MCF 10A (cell line): ENCODE data around the gene SOX6. TPM values are rescaled to one million over a fixed set of nuclear protein-coding genes. Genes with fewer than 3 reads are reported as not detected.

Experiments used
- BruUV-seq: library from RNA; stranded (reverse); fragments of 400-500 nt; replicated peaks from 2 replicates; lab custom pipeline; 2021; lab: Mats Ljungman, UMichigan
- CTCF ChIA-PET: fragments of 300-600 bp; sonication (Branson Sonifier 250); formaldehyde crosslinking; extraction: SDS; loops from one replicate; lab custom pipeline; 2021; ENCODE audit warnings: antibody characterized with exemption, inconsistent platforms; lab: Yijun Ruan, JAX
- POLR2A ChIA-PET: fragments of 300-600, 350-650 bp; sonication (Branson Sonifier 250); formaldehyde crosslinking; extraction: SDS; loops from one replicate; lab custom pipeline; 2020; ENCODE audit warnings: antibody characterized with exemption, inconsistent platforms; lab: Yijun Ruan, JAX
- DNase-seq: peaks from one replicate; pipeline ENCODE4 v3.0.0-alpha.2; 2018; ENCODE audit not compliant: unreplicated experiment
- H3K27ac Mint-ChIP-seq: one replicate; pipeline ENCODE4 v1.8.0; 2022; ENCODE audit warnings: mild to moderate bottlenecking, low read depth, mixed read lengths; ENCODE audit not compliant: unreplicated experiment
- H3K27me3 Mint-ChIP-seq: one replicate; pipeline ENCODE4 v1.8.0; 2022; ENCODE audit warnings: mixed read lengths; ENCODE audit not compliant: insufficient read depth, unreplicated experiment
- H3K36me3 Mint-ChIP-seq: one replicate; pipeline ENCODE4 v1.8.0; 2022; ENCODE audit warnings: mild to moderate bottlenecking, moderate library complexity, mixed read lengths; ENCODE audit not compliant: insufficient read depth, unreplicated experiment
- H3K4me1 Mint-ChIP-seq: one replicate; pipeline ENCODE4 v1.8.0; 2022; ENCODE audit warnings: mixed read lengths; ENCODE audit not compliant: insufficient read depth, unreplicated experiment
- H3K4me3 Mint-ChIP-seq: one replicate; pipeline ENCODE4 v1.8.0; 2022; ENCODE audit warnings: mild to moderate bottlenecking, moderate library complexity, mixed read lengths; ENCODE audit not compliant: unreplicated experiment
- H3K9me3 Mint-ChIP-seq: one replicate; pipeline ENCODE4 v1.8.0; 2022; ENCODE audit warnings: mixed read lengths; ENCODE audit not compliant: unreplicated experiment
- CTCF ChIP-seq: fragments of 200-600 bp; IDR thresholded peaks from one replicate; pipeline ENCODE4 v1.8.0; 2022; ENCODE audit warnings: antibody characterized with exemption, mild to moderate bottlenecking; ENCODE audit not compliant: unreplicated experiment
- intact Hi-C: fragments of 100-400 bp; cut with micrococcal nuclease; formaldehyde crosslinking; loops from 2 replicates; pipeline ENCODE4 v1.14.1; 2022
- total RNA-seq: library from RNA; stranded (reverse); gene quantifications from 2 replicates; pipeline ENCODE4 v1.2.3, GENCODE V29; 2022

Gene SOX6
- total RNA-seq, 1 experiment from 2014 or later, result 6.4 TPM

- no peak for DNase-seq
- intact Hi-C loops, result no loop called here
- CTCF ChIA-PET, result interaction anchor here (0.6 to 0.9 kb wide), 2 partner anchors 10 to 22 kb away, joined by 3 read pairs; no protein-coding TSS in a partner anchor
- no peak for TF ChIP-seq CTCF
- H3K36me3 Mint-ChIP-seq, result no peaks in the 10 kb centered on the region
- no peak overlapping the region for H3K4me3 Mint-ChIP-seq
- no peaks in the 10 kb centered on the region for H3K27me3 Mint-ChIP-seq
- H3K4me1 Mint-ChIP-seq, result no peaks in the 10 kb centered on the region
- BruUV-seq, result no TSS peak
- H3K27ac Mint-ChIP-seq, result peak overlapping the region; percentile 50
- POLR2A ChIA-PET, result interaction anchor here (0.5 to 4.6 kb wide), 3 partner anchors 13 to 256 kb away, joined by 3 to 38 read pairs (median 3); no protein-coding TSS in a partner anchor
- H3K9me3 Mint-ChIP-seq, result no peaks in the 10 kb centered on the region
Observed at GRCh38 chr11:16111690-16112089, 244.7 kb downstream of the SOX6 start.

- no peak for DNase-seq
- H3K4me3 Mint-ChIP-seq, result no peak overlapping the region
- no peaks in the 10 kb centered on the region for H3K4me1 Mint-ChIP-seq
- POLR2A ChIA-PET, result interaction anchor here (0.7 to 4.6 kb wide), 3 partner anchors 12 to 31 kb away, joined by 3 to 38 read pairs (median 3); no protein-coding TSS in a partner anchor
- H3K9me3 Mint-ChIP-seq, result no peaks in the 10 kb centered on the region
- CTCF ChIA-PET, result interaction anchor here (0.6 kb wide), 3 partner anchors 22 to 170 kb away, joined by 3 read pairs; no protein-coding TSS in a partner anchor
- no peaks in the 10 kb centered on the region for H3K36me3 Mint-ChIP-seq
- TF ChIP-seq CTCF, result no peak
- intact Hi-C loops, result no loop called here
- no peak overlapping the region for H3K27ac Mint-ChIP-seq
- H3K27me3 Mint-ChIP-seq, result no peaks in the 10 kb centered on the region
- no TSS peak for BruUV-seq
Observed at GRCh38 chr11:16110886-16111285, 245.5 kb downstream of the SOX6 start.

GRCh38 chr11:16099343-16099900 lies 256.9 kb downstream of the SOX6 start:
- no TSS peak for BruUV-seq
- no peak for DNase-seq
- no peaks in the 10 kb centered on the region for H3K36me3 Mint-ChIP-seq
- ChIA-PET CTCF (interaction anchor here (0.6 to 1.8 kb wide), 9 partner anchors 10 to 507 kb away, joined by 3 to 5 read pairs (median 3); no protein-coding TSS in a partner anchor), POLR2A (interaction anchor here (0.8 to 6.7 kb wide), 14 partner anchors 9 to 577 kb away, joined by 3 to 88 read pairs (median 4); no protein-coding TSS in a partner anchor)
- peak overlapping the region; percentile 4 for H3K4me3 Mint-ChIP-seq
- intact Hi-C loops, result no loop called here
- H3K27ac Mint-ChIP-seq, result peak overlapping the region; percentile 11
- no peaks in the 10 kb centered on the region for H3K9me3 Mint-ChIP-seq
- H3K4me1 Mint-ChIP-seq, result peaks cover 31% of the 10 kb centered on the region
- H3K27me3 Mint-ChIP-seq, result no peaks in the 10 kb centered on the region
- no peak for TF ChIP-seq CTCF

GRCh38 chr11:16098526-16099205 lies 257.7 kb downstream of the SOX6 start:
- no peaks in the 10 kb centered on the region for H3K9me3 Mint-ChIP-seq
- no TSS peak for BruUV-seq
- intact Hi-C loops, result no loop called here
- H3K4me3 Mint-ChIP-seq, result no peak overlapping the region
- H3K27ac Mint-ChIP-seq, result no peak overlapping the region
- H3K27me3 Mint-ChIP-seq, result no peaks in the 10 kb centered on the region
- ChIA-PET CTCF (interaction anchor here (0.6 to 1.8 kb wide), 8 partner anchors 9 to 508 kb away, joined by 3 to 5 read pairs (median 4); no protein-coding TSS in a partner anchor), POLR2A (interaction anchor here (0.9 to 6.7 kb wide), 16 partner anchors 12 to 640 kb away, joined by 3 to 88 read pairs (median 4); partner anchors contain the start of gene C11orf58)
- peaks cover 31% of the 10 kb centered on the region for H3K4me1 Mint-ChIP-seq
- DNase-seq, result no peak
- no peak for TF ChIP-seq CTCF
- H3K36me3 Mint-ChIP-seq, result no peaks in the 10 kb centered on the region
